HG03354 (cell line): Measurements from ENCODE around the gene SYTL3.

Source experiments
- ATAC-seq: cut with Tn5 transposase; IDR thresholded peaks from one replicate; pipeline ENCODE4 v1.9.1; 2021; ENCODE audit warnings: mild to moderate bottlenecking; ENCODE audit not compliant: unreplicated experiment, poor library complexity, severe bottlenecking

Gene SYTL3

GRCh38 chr6:158753811-158754210 is 104.0 kb downstream of the SYTL3 start:
- no peak for ATAC-seq

- no peak for ATAC-seq
Measured at GRCh38 chr6:158754738-158755137, 104.9 kb downstream of the SYTL3 start.

GRCh38 chr6:158755636-158756035 is 105.8 kb downstream of the SYTL3 start:
- no peak for ATAC-seq

GRCh38 chr6:158756126-158756525 is 106.3 kb downstream of the SYTL3 start:
- no peak for ATAC-seq

GRCh38 chr6:158756977-158757752 is 107.3 kb downstream of the SYTL3 start:
- no peak for ATAC-seq

- no peak for ATAC-seq
Measured at GRCh38 chr6:158757753-158758090, 107.9 kb downstream of the SYTL3 start.

GRCh38 chr6:158758451-158758860 is 108.6 kb downstream of the SYTL3 start:
- ATAC-seq = no peak

GRCh38 chr6:158758941-158759479 is 109.2 kb downstream of the SYTL3 start:
- ATAC-seq = no peak

- ATAC-seq = no peak
Measured at GRCh38 chr6:158759966-158760617, 110.2 kb downstream of the SYTL3 start.

- no peak for ATAC-seq
Measured at GRCh38 chr6:158760618-158761250, 110.9 kb downstream of the SYTL3 start.

GRCh38 chr6:158761746-158762145 is 111.9 kb downstream of the SYTL3 start:
- no peak for ATAC-seq

GRCh38 chr6:158762787-158763433 is 113.1 kb downstream of the SYTL3 start:
- ATAC-seq = no peak

- ATAC-seq = no peak
Measured at GRCh38 chr6:158763434-158764182, 113.8 kb downstream of the SYTL3 start.

- no peak for ATAC-seq
Measured at GRCh38 chr6:158764183-158764849, 114.5 kb downstream of the SYTL3 start.

GRCh38 chr6:158764926-158765325 is 115.1 kb downstream of the SYTL3 start:
- no peak for ATAC-seq

GRCh38 chr6:158765499-158766068 is 115.7 kb downstream of the SYTL3 start:
- no peak for ATAC-seq

- no peak for ATAC-seq
Measured at GRCh38 chr6:158766621-158767455, 117.0 kb downstream of the SYTL3 start.

- no peak for ATAC-seq
Measured at GRCh38 chr6:158767709-158768108, 117.9 kb downstream of the SYTL3 start.
